CD4-positive, alpha-beta T cell (primary cell): ENCODE data around the gene SKIC2. TPM values are rescaled to one million over a fixed set of nuclear protein-coding genes. Genes with fewer than 3 reads are reported as not detected.
"Not testable (repeated sequence)": the region's sequence is repeated elsewhere in the genome, so short reads cannot be mapped to it uniquely, and the experiment has no call there.

ENCODE experiments used
- ATAC-seq: fragments of 200-7000 bp; cut with Tn5 transposase; one replicate; pipeline ENCODE4 v1.10.0; 2022; ENCODE audit warnings: mild to moderate bottlenecking; ENCODE audit not compliant: poor library complexity
- CTCF ChIA-PET: fragments of 350-600 bp; sonication (Branson Sonifier 250); formaldehyde crosslinking; loops from one replicate; lab custom pipeline; 2021; ENCODE audit warnings: antibody characterized with exemption, inconsistent platforms; lab: Charles Lee
- POLR2A ChIA-PET: fragments of 350-600 bp; sonication (Branson Sonifier 250); formaldehyde crosslinking; loops from one replicate; lab custom pipeline; 2021; ENCODE audit warnings: antibody characterized with exemption, inconsistent platforms; lab: Charles Lee
- DNase-seq, 14 experiments: peaks; one replicate each; pipeline ENCODE4 v3.0.0-alpha.2; 2013 to 2020; ENCODE audit warnings: mixed read lengths in 2 of 14
- H3K27ac ChIP-seq, 2 donors: one replicate each; pipeline versions ENCODE4 v1.5.1 to v1.7.0; 2013; ENCODE audit warnings: low read length in 2 of 2, low read depth in 1 of 2, mild to moderate bottlenecking in 1 of 2
- H3K27me3 ChIP-seq, 2 experiments: 1 replicate in 1 of 2; 2 replicates in 1 of 2; pipeline versions ENCODE4 v1.6.1 to v1.7.0; 2013; ENCODE audit warnings: low read length in 2 of 2, control low read depth in 1 of 2, mild to moderate bottlenecking in 1 of 2, moderate library complexity in 1 of 2; ENCODE audit not compliant: insufficient read depth in 2 of 2, control insufficient read depth in 1 of 2
- H3K36me3 ChIP-seq: one replicate; pipeline ENCODE4 v1.6.1; 2013; ENCODE audit warnings: low read length, control low read depth; ENCODE audit not compliant: insufficient read depth
- H3K4me1 ChIP-seq: one replicate; pipeline ENCODE4 v1.6.1; 2013; ENCODE audit warnings: low read length, control low read depth; ENCODE audit not compliant: insufficient read depth
- H3K4me3 ChIP-seq: one replicate; pipeline ENCODE4 v1.5.1; 2013; ENCODE audit warnings: mild to moderate bottlenecking, low read length, moderate library complexity
- H3K9me3 ChIP-seq, 2 experiments: 1 replicate in 1 of 2; 2 replicates in 1 of 2; pipeline versions ENCODE4 v1.6.1 to v1.7.0; 2013; ENCODE audit warnings: low read length in 2 of 2, mild to moderate bottlenecking in 2 of 2, control low read depth in 1 of 2, moderate library complexity in 1 of 2; ENCODE audit not compliant: control insufficient read depth in 1 of 2, insufficient read depth in 1 of 2
- H3K27ac Mint-ChIP-seq: one replicate; pipeline ENCODE4 v1.8.0; 2020; ENCODE audit warnings: mixed read lengths
- H3K27me3 Mint-ChIP-seq: one replicate; pipeline ENCODE4 v1.8.0; 2021; ENCODE audit warnings: mixed read lengths
- H3K36me3 Mint-ChIP-seq: one replicate; pipeline ENCODE4 v1.8.0; 2021; ENCODE audit warnings: low read depth, mixed read lengths
- H3K4me1 Mint-ChIP-seq: one replicate; pipeline ENCODE4 v1.8.0; 2021; ENCODE audit warnings: low read depth, mixed read lengths
- H3K4me3 Mint-ChIP-seq: one replicate; pipeline ENCODE4 v1.8.0; 2020; ENCODE audit warnings: mild to moderate bottlenecking, mixed read lengths
- H3K9me3 Mint-ChIP-seq: one replicate; pipeline ENCODE4 v1.8.0; 2020; ENCODE audit warnings: mixed read lengths
- intact Hi-C, 2 experiments: fragments of 100-400 bp; cut with DNase I in 1 of 2; cut with micrococcal nuclease in 1 of 2; formaldehyde crosslinking; loops; one replicate each; pipeline versions ENCODE4 v1.15.1 to v1.9.0; 2023 to 2025; cut with DNase I, micrococcal nuclease
- microRNA-seq: library from miRNA; unstranded; fragments of <30 nt; microRNA quantifications from one replicate; pipeline ENCODE4 v1.2.0, GENCODE V29; 2021; ENCODE audit warnings: borderline microRNAs expressed, borderline replicate concordance
- total RNA-seq, 174 experiments: library from RNA in 2 of 174; stranded (reverse) in 2 of 174; gene quantifications; one replicate each; pipeline ENCODE4 v1.2.3 and lab custom pipeline; 2021 to 2026

SKIC2 gene
- total RNA-seq, 2 experiments from 2014 or later = 133 to 141 TPM

GRCh38 chr6:32009537-32009936 is 50.6 kb downstream of the SKIC2 start:
- CTCF ChIA-PET, ATAC-seq, intact Hi-C loops, H3K27me3 Mint-ChIP-seq, H3K36me3 Mint-ChIP-seq, H3K4me3 ChIP-seq, H3K27me3 ChIP-seq, H3K4me3 Mint-ChIP-seq, H3K36me3 ChIP-seq, H3K4me1 Mint-ChIP-seq, H3K9me3 Mint-ChIP-seq, DNase-seq, H3K27ac ChIP-seq, POLR2A ChIA-PET, H3K4me1 ChIP-seq, H3K9me3 ChIP-seq, H3K27ac Mint-ChIP-seq: not testable (repeated sequence)

GRCh38 chr6:32010856-32011530 is 52.0 kb downstream of the SKIC2 start:
- peak in 1 of 14 experiments; percentile 4 for DNase-seq
- H3K9me3 Mint-ChIP-seq, H3K27me3 Mint-ChIP-seq, H3K4me1 Mint-ChIP-seq, H3K9me3 ChIP-seq, H3K27ac Mint-ChIP-seq, POLR2A ChIA-PET, H3K36me3 Mint-ChIP-seq, H3K36me3 ChIP-seq, ATAC-seq, H3K27ac ChIP-seq, H3K4me1 ChIP-seq, CTCF ChIA-PET, H3K4me3 Mint-ChIP-seq, H3K4me3 ChIP-seq, H3K27me3 ChIP-seq, intact Hi-C loops: not testable (repeated sequence)

GRCh38 chr6:32012941-32013617 is 54.1 kb downstream of the SKIC2 start:
- H3K27ac ChIP-seq, H3K9me3 Mint-ChIP-seq, H3K4me3 ChIP-seq, H3K36me3 Mint-ChIP-seq, intact Hi-C loops, H3K9me3 ChIP-seq, H3K27ac Mint-ChIP-seq, H3K36me3 ChIP-seq, H3K4me3 Mint-ChIP-seq, POLR2A ChIA-PET, H3K4me1 Mint-ChIP-seq, ATAC-seq, DNase-seq, H3K4me1 ChIP-seq, H3K27me3 Mint-ChIP-seq, CTCF ChIA-PET, H3K27me3 ChIP-seq: not testable (repeated sequence)

GRCh38 chr6:32013738-32014137 is 54.8 kb downstream of the SKIC2 start:
- H3K9me3 Mint-ChIP-seq, intact Hi-C loops, H3K4me3 Mint-ChIP-seq, H3K27ac Mint-ChIP-seq, H3K27ac ChIP-seq, CTCF ChIA-PET, H3K4me1 ChIP-seq, H3K27me3 Mint-ChIP-seq, POLR2A ChIA-PET, ATAC-seq, H3K36me3 ChIP-seq, H3K4me3 ChIP-seq, DNase-seq, H3K36me3 Mint-ChIP-seq, H3K4me1 Mint-ChIP-seq, H3K9me3 ChIP-seq, H3K27me3 ChIP-seq: not testable (repeated sequence)

- POLR2A ChIA-PET, H3K4me1 Mint-ChIP-seq, H3K4me1 ChIP-seq, H3K9me3 Mint-ChIP-seq, H3K4me3 ChIP-seq, H3K4me3 Mint-ChIP-seq, H3K9me3 ChIP-seq, H3K27me3 ChIP-seq, ATAC-seq, H3K27ac Mint-ChIP-seq, DNase-seq, CTCF ChIA-PET, H3K27me3 Mint-ChIP-seq, H3K27ac ChIP-seq, H3K36me3 Mint-ChIP-seq, intact Hi-C loops, H3K36me3 ChIP-seq: not testable (repeated sequence)
Measured at GRCh38 chr6:32014547-32014946, 55.6 kb downstream of the SKIC2 start, which contains the start of gene C4B. Gene C4B (plus strand): TSS chr6:32014795. CDS start chr6:32014846, 51 bp downstream.

Small RNA genes lying within 50 kb of the gene (microRNA-seq; reads per million reads assigned to microRNA genes)
- not detected for gene MIR1236

Other genes starting within 250 kb of the SKIC2 start
- gene LY6G6D, start 243.8 kb upstream of the SKIC2 start, total RNA-seq = not detected
- gene LY6G6C, start 237.4 kb upstream of the SKIC2 start, total RNA-seq = not detected
- under 1 TPM; 0.11 to 0.17 TPM for gene MPIG6B, start 235.8 kb upstream of the SKIC2 start, total RNA-seq
- gene DDAH2, start 229.9 kb upstream of the SKIC2 start, total RNA-seq = 1 to 10 TPM; 3.0 to 3.3 TPM
- 10 to 100 TPM; 61.2 to 61.5 TPM for gene CLIC1, start 222.6 kb upstream of the SKIC2 start, total RNA-seq
- 10 to 100 TPM; 13.6 to 13.7 TPM for gene MSH5, start 219.2 kb upstream of the SKIC2 start, total RNA-seq
- 1 to 10 TPM; 2.7 to 2.8 TPM for gene SAPCD1, start 196.5 kb upstream of the SKIC2 start, total RNA-seq
- gene VWA7, start 181.8 kb upstream of the SKIC2 start, total RNA-seq = 1 to 10 TPM; 1.7 TPM
- gene VARS1, start 163.4 kb upstream of the SKIC2 start, total RNA-seq = 10 to 100 TPM; 43.9 to 44.2 TPM
- gene LSM2, start 152.2 kb upstream of the SKIC2 start, total RNA-seq = 10 to 100 TPM; 12.6 to 13.7 TPM
- 1 to 10 TPM; 1.7 to 1.8 TPM for gene HSPA1L, start 143.9 kb upstream of the SKIC2 start, total RNA-seq
- gene HSPA1A, start 143.6 kb upstream of the SKIC2 start, total RNA-seq = 1 to 10 TPM; 8.1 to 9.8 TPM
- 1 to 10 TPM; 8.3 to 9.8 TPM for gene HSPA1B, start 131.4 kb upstream of the SKIC2 start, total RNA-seq
- gene NEU1, start 96.4 kb upstream of the SKIC2 start, total RNA-seq = 10 to 100 TPM; 19.7 to 21.1 TPM
- gene SLC44A4, start 80.2 kb upstream of the SKIC2 start, total RNA-seq = under 1 TPM in 1 of 2 experiments, not detected in 1; 0.20 TPM
- 10 to 100 TPM; 36.3 to 36.6 TPM for gene EHMT2, start 61.5 kb upstream of the SKIC2 start, total RNA-seq
- under 1 TPM; 0.28 to 0.33 TPM for gene ZBTB12, start 57.1 kb upstream of the SKIC2 start, total RNA-seq
- 1 to 10 TPM; 1.4 to 2.3 TPM for gene C2, start 31.5 kb upstream of the SKIC2 start, total RNA-seq
- 1 to 10 TPM; 1.5 to 2.2 TPM for gene CFB, start 13.1 kb upstream of the SKIC2 start, total RNA-seq
- gene NELFE, start 204 bp upstream of the SKIC2 start, total RNA-seq = 10 to 100 TPM; 53.8 to 58.2 TPM
- gene DXO, start 13.0 kb downstream of the SKIC2 start, total RNA-seq = 10 to 100 TPM; 30.0 to 31.1 TPM
- gene C4A, start 22.9 kb downstream of the SKIC2 start, total RNA-seq = 1 to 10 TPM; 4.2 TPM
- gene C4B, start 55.6 kb downstream of the SKIC2 start, total RNA-seq = 1 to 10 TPM; 3.0 to 4.0 TPM
- under 1 TPM; 0.17 to 0.36 TPM for gene CYP21A2, start 79.2 kb downstream of the SKIC2 start, total RNA-seq
- 1 to 10 TPM; 8.3 to 9.0 TPM for gene TNXB, start 150.2 kb downstream of the SKIC2 start, total RNA-seq
- gene ATF6B, start 169.1 kb downstream of the SKIC2 start, total RNA-seq = 10 to 100 TPM; 72.2 to 75.6 TPM
- under 1 TPM; 0.66 to 0.73 TPM for gene FKBPL, start 171.1 kb downstream of the SKIC2 start, total RNA-seq
- gene PRRT1, start 192.8 kb downstream of the SKIC2 start, total RNA-seq = 1 to 10 TPM; 2.6 to 3.2 TPM
- 1 to 10 TPM; 8.7 to 8.9 TPM for gene PPT2, start 195.0 kb downstream of the SKIC2 start, total RNA-seq
- gene EGFL8, start 205.4 kb downstream of the SKIC2 start, total RNA-seq = 10 to 100 TPM; 13.1 to 13.8 TPM
- 10 to 100 TPM; 13.2 to 13.3 TPM for gene AGPAT1, start 216.9 kb downstream of the SKIC2 start, total RNA-seq
- 1 to 10 TPM; 9.6 to 9.9 TPM for gene RNF5, start 219.2 kb downstream of the SKIC2 start, total RNA-seq
- 10 to 100 TPM; 23.5 to 27.0 TPM for gene AGER, start 225.1 kb downstream of the SKIC2 start, total RNA-seq
- gene PBX2, start 231.0 kb downstream of the SKIC2 start, total RNA-seq = 10 to 100 TPM; 62.0 to 65.6 TPM
- 100 to 1,000 TPM; 190 to 202 TPM for gene GPSM3, start 233.5 kb downstream of the SKIC2 start, total RNA-seq